Retinal pigment epithelial cell (primary cell): ENCODE results near the gene TSHZ2.

Experiments used
- DNase-seq: peaks from one replicate; pipeline ENCODE4 v3.0.0-alpha.2; 2010; ENCODE audit warnings: low read depth
- H3K4me3 ChIP-seq: 2 replicates; pipeline ENCODE4 v1.5.1; 2011; ENCODE audit warnings: mild to moderate bottlenecking, low read length, control low read depth, moderate library complexity
- TF ChIP-seq, protein P1 (sequence below): conservative IDR thresholded peaks from 2 replicates; pipeline ENCODE4 v1.5.1; 2011; ENCODE audit warnings: low read depth, low read length, control low read depth, inconsistent platforms

Gene TSHZ2

DNA sequence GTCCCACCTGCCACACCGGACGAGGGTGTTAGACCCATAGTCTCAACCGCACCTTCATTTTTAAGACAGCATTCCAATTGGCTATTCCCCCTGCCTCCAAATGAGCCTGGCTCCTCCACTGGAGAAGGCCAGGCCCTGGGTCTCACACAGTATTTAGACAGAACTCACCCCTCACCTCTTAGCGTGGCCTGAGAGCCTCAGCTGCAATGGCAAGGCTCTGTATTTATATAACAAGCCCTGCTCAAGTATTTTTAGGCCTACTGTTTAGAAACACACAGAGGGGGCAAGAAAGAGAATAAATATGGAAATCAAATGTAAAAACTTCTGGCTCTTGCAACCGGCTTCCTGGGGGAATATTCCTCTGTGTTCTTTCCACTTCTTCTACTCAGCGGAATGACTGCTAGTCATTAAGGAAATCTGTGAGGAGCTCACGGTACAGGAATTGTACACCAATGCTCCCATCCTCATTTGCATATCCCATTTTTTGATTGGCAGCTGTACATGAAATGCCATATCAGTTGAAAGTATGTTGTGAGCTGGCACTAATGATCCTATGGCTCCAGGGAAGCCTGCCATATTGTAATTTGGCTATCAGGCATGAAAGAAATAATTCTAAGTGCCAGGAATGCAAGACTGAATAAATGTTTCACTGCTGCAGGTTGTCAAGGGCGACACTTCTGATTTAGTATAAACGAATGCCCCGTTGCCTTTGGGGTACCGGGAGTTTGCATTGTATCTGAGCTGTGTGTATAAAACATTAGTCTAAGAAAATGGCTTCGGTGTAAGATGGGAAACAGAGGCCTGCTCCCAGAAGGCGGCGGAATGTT, 414.0 kb downstream of the TSHZ2 start:
- no peak for DNase-seq
- TF ChIP-seq, protein P1, sequence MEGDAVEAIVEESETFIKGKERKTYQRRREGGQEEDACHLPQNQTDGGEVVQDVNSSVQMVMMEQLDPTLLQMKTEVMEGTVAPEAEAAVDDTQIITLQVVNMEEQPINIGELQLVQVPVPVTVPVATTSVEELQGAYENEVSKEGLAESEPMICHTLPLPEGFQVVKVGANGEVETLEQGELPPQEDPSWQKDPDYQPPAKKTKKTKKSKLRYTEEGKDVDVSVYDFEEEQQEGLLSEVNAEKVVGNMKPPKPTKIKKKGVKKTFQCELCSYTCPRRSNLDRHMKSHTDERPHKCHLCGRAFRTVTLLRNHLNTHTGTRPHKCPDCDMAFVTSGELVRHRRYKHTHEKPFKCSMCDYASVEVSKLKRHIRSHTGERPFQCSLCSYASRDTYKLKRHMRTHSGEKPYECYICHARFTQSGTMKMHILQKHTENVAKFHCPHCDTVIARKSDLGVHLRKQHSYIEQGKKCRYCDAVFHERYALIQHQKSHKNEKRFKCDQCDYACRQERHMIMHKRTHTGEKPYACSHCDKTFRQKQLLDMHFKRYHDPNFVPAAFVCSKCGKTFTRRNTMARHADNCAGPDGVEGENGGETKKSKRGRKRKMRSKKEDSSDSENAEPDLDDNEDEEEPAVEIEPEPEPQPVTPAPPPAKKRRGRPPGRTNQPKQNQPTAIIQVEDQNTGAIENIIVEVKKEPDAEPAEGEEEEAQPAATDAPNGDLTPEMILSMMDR, result no peak
- no peak overlapping the region for H3K4me3 ChIP-seq

DNA sequence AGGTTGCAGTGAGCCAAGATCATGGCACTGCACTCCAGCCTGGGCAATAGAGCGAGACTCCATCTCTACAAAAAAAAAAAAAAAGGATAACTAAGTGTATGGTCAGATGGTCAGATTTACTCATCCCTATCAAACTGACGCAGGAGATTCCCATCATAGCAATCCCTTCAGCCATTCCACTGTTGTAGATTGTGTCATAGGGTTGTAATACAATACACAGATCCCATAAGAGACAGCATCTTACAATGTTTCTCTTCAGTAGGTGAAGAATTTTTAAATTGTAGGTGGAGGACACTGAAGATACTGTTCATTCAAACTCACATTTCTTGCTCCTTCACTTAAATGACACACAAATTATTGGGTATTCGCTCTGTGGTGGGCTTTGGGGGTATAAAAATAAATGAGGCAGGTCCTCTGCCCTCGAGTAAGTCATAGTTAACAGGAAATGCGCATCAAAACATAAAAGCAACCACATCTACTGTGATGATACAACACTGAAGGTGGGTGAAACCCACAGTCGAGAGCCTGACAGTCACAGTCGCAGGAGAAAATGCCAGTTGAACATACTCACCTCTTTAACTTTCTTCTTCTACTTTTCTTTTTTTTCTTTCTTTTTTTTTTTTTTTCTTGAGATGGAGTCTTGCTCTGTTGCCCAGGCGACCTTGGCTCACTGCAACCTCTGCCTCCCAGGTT, 416.0 kb downstream of the TSHZ2 start:
- no peak for DNase-seq
- TF ChIP-seq, protein P1, result no peak
- no peak overlapping the region for H3K4me3 ChIP-seq

DNA sequence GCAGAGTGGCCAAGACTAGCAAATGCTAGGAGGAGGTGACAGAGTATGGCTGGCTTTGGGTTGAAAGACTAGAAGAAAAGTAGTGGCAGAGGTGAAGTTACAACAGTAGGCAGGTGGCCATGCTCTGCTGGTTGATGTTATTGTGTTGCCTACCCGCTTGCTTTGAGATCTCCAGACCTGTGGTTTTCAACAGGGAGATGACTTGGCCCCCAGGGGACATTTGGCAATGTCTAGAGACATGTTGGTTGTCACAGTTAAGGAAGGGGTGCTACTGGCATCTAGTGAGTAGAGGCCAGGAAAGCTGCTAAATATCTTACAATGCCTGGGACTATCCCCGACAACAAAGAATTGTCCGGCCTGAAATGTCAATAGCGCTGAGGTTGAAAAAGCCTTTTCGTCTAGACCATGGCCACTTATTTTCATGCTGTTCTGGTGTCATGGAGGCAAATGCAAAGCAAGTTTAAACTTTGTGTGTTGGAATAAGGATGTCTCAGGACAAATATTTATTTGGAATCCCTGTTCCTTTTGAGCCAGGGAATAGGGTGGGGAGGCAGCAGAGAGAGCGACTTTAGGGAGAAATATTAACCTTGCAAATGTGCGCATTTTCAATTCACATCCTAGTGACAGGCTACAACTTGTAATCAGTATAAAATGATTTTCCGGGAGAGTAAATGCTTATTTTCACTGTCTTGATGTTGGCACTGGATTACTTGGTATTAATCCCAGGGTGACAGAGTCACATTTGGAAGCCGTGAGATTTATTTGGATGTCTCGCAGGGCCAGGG, 417.6 kb downstream of the TSHZ2 start:
- H3K4me3 ChIP-seq, result no peak overlapping the region
- DNase-seq, result no peak
- TF ChIP-seq, protein P1, result no peak

DNA sequence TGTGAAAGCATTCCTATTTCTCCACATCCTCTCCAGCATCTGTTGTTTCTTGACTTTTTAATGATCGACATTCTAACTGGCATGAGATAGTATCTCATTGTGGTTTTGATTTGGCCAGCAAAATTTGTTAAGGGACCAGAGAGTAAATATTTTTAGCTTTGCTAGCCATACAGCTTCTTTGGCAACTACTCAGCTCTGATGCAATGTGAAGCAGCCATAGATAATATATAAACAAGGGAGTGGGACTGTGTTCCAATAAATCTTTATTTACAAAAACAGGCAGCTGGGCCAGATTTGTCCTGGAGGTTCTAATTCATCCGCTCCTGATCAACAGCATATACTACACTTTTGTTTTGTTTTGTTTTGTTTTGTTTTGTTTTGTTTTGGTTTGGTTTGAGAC, 418.6 kb downstream of the TSHZ2 start:
- TF ChIP-seq, protein P1, result no peak
- no peak for DNase-seq
- no peak overlapping the region for H3K4me3 ChIP-seq

DNA sequence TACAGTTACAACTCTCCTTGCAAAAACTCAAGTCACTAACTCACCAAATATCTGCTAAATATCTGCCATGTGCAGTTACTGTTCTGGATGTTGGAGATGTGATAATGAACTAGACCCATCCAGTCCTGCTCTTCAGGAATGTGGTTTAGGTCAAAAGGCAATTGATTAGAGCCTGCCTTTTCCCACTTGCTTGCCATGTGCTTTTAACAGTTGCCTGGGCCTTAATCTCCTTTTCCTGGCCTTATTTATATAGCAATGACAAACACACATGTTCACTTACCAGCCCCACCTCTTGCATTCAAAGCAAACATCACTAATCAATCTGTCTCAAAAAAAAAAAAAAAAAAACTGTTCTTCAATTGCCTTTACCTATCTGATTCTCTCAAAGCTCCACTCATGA, 422.3 kb downstream of the TSHZ2 start:
- TF ChIP-seq, protein P1, result no peak
- DNase-seq, result no peak
- H3K4me3 ChIP-seq, result no peak overlapping the region

DNA sequence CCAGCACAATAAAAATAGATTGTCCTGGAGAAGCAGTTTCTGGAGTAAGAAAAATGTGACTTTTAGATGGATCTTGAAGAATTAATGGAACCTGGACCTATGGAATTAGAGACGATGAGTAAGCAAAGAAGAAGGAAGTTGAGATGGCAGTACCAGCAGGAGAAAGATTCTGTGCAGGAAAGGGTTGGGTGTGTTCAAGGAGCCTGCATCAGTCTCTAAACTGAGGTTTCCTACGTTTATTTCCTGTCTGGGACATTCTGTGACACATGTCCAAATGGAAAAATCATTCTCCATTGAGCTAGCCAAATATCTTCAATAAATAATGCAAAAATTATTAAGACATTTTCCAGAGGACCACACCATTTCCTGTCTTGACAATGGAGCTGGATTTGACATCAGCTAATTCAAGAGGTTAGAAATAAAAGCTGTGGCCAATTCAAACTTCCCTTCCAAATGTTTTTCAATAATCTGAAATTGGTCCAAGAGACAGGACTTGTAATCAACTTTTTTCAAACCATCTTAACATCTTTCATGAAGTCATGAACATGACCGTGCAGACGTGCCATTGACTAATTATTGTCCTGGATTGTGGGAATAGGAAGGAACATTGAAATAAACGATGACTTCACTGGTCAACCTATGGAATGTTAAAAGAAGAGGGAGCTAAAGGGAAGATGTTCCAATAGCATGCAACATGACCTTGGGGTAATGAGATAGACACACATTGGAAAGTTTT, 423.2 kb downstream of the TSHZ2 start:
- H3K4me3 ChIP-seq, result no peak overlapping the region
- DNase-seq, result no peak
- TF ChIP-seq, protein P1, result no peak
